Transverse colon (tissue), 3 donors: ENCODE data around the gene SLC2A5.
"Not testable (repeated sequence)": the region's sequence is repeated elsewhere in the genome, so short reads cannot be mapped to it uniquely, and the experiment has no call there.

Experiments used
- CTCF ChIP-seq, 5 experiments: fragments of 200-600 bp in 3 of 5; fragments of 450-650 bp in 2 of 5; sonication (generic) in 3 of 5; IDR thresholded peaks; 1 replicate in 2 of 5; 2 replicates in 3 of 5; pipeline ENCODE4 v1.5.1; 2016 to 2017; ENCODE audit warnings: antibody characterized with exemption in 5 of 5, inconsistent platforms in 3 of 5, mild to moderate bottlenecking in 2 of 5, moderate library complexity in 1 of 5
- POLR2A ChIP-seq: fragments of 450-650 bp; IDR thresholded peaks from one replicate; pipeline ENCODE4 v1.6.1; 2016; ENCODE audit warnings: antibody characterized with exemption, mild to moderate bottlenecking, moderate library complexity

GRCh38 chr1:9031077-9031476 lies 38.4 kb downstream of the SLC2A5 start:
- not testable (repeated sequence) for TF ChIP-seq POLR2A; CTCF (IDR thresholded peaks at IDR 0.05)
